HepG2 (cell line): ENCODE measurements around the gene PBX4. TPM values are rescaled to one million over a fixed set of nuclear protein-coding genes. Genes with fewer than 3 reads are reported as not detected.

Experiments
- ARID5B ChIP-seq: IDR thresholded peaks from 2 replicates; pipeline ENCODE4 v1.4.0; 2020; ENCODE audit warnings: mild to moderate bottlenecking, missing genetic modification reagents
- DBP ChIP-seq: sonication (generic); formaldehyde crosslinking; IDR thresholded peaks from 2 replicates; pipeline ENCODE4 v1.4.0; 2020; ENCODE audit warnings: missing genetic modification reagents; ENCODE audit errors: not compliant biosample characterization
- FOSL1 ChIP-seq: sonication (generic); formaldehyde crosslinking; IDR thresholded peaks from 2 replicates; pipeline ENCODE4 v1.9.0; 2021; ENCODE audit warnings: missing genetic modification reagents, borderline replicate concordance
- GABPB1 ChIP-seq: IDR thresholded peaks from 2 replicates; pipeline ENCODE4 v1.6.1; 2016; ENCODE audit warnings: mild to moderate bottlenecking, missing genetic modification reagents, moderate library complexity, missing compliant biosample characterization
- HDAC1 ChIP-seq: sonication (generic); formaldehyde crosslinking; IDR thresholded peaks from 2 replicates; pipeline ENCODE4 v1.5.1; 2020; ENCODE audit warnings: mild to moderate bottlenecking, missing genetic modification reagents
- MXD4 ChIP-seq: IDR thresholded peaks from 2 replicates; pipeline ENCODE4 v1.6.1; 2016; ENCODE audit warnings: mild to moderate bottlenecking, missing biosample characterization, missing genetic modification reagents
- MYC ChIP-seq: sonication (generic); formaldehyde crosslinking; IDR thresholded peaks from 2 replicates; pipeline ENCODE4 v1.9.0; 2021; ENCODE audit warnings: missing genetic modification reagents, borderline replicate concordance
- POLR2A ChIP-seq, 2 experiments: IDR thresholded peaks; 2 replicates each; pipeline ENCODE4 v1.6.1; 2011; ENCODE audit warnings: low read depth in 2 of 2, low read length in 2 of 2, mild to moderate bottlenecking in 1 of 2, moderate library complexity in 1 of 2; ENCODE audit not compliant: insufficient read depth in 1 of 2
- POLR2G ChIP-seq: fragments of 200-400 bp; formaldehyde crosslinking; IDR thresholded peaks from 2 replicates; pipeline ENCODE4 v1.6.1; 2018; ENCODE audit warnings: mild to moderate bottlenecking, low read depth, low read length, moderate library complexity
- RAD51 ChIP-seq: fragments of 450-650 bp; IDR thresholded peaks from 2 replicates; pipeline ENCODE4 v1.6.1; 2016; ENCODE audit warnings: borderline replicate concordance
- SPEN ChIP-seq: sonication (generic); formaldehyde crosslinking; IDR thresholded peaks from 2 replicates; pipeline ENCODE4 v1.5.1; 2020; ENCODE audit warnings: low read depth, mild to moderate bottlenecking, missing genetic modification reagents
- TAF15 ChIP-seq: fragments of 200-400 bp; formaldehyde crosslinking; IDR thresholded peaks from one replicate; pipeline ENCODE4 v1.6.1; 2018; ENCODE audit warnings: mild to moderate bottlenecking, low read depth, low read length; ENCODE audit not compliant: poor library complexity, severe bottlenecking
- ZNF230 ChIP-seq: sonication (generic); formaldehyde crosslinking; IDR thresholded peaks from 2 replicates; pipeline ENCODE4 v1.4.0; 2020; ENCODE audit warnings: mild to moderate bottlenecking, missing genetic modification reagents
- ZNF329 ChIP-seq: sonication (generic); formaldehyde crosslinking; IDR thresholded peaks from 2 replicates; pipeline ENCODE4 v1.9.0; 2021; ENCODE audit warnings: low read depth, mild to moderate bottlenecking, missing genetic modification reagents
- ZNF547 ChIP-seq: sonication (generic); formaldehyde crosslinking; IDR thresholded peaks from 2 replicates; pipeline ENCODE4 v1.5.1; 2020; ENCODE audit warnings: mild to moderate bottlenecking, missing genetic modification reagents
- ZNF558 ChIP-seq: sonication (generic); formaldehyde crosslinking; IDR thresholded peaks from 2 replicates; pipeline ENCODE4 v1.9.0; 2022; ENCODE audit warnings: mild to moderate bottlenecking, missing genetic modification reagents, borderline replicate concordance
- ZNF737 ChIP-seq: sonication (generic); formaldehyde crosslinking; IDR thresholded peaks from 2 replicates; pipeline ENCODE4 v1.5.0; 2020; ENCODE audit warnings: missing genetic modification reagents, mild to moderate bottlenecking, borderline replicate concordance
- polyA plus RNA-seq, 8 experiments: library from polyadenylated mRNA; depleted of rRNA in 3 of 8; stranded (reverse) in 7 of 8; unstranded in 1 of 8; fragments of >200 nt; fragmentation: Illumina TruSeq in 4 of 8; extraction: Trizol in 4 of 8; gene quantifications; 2 replicates each; pipeline versions ENCODE4 v1.2.1 to v1.2.3, GENCODE V29; 2011 to 2016; ENCODE audit warnings: low read depth in 4 of 8, missing spikeins in 1 of 8, mixed read lengths in 1 of 8; ENCODE audit not compliant: insufficient read depth in 1 of 8
- total RNA-seq, 5 experiments: library from RNA; depleted of rRNA; stranded (reverse); fragments of >200 nt; fragmentation: Illumina TruSeq; extraction: Trizol; gene quantifications; 2 replicates each; pipeline ENCODE4 v1.2.3, GENCODE V29; 2016; ENCODE audit warnings: low read depth in 1 of 5
- TF ChIP-seq, protein P1 (sequence below): sonication (generic); formaldehyde crosslinking; IDR thresholded peaks from 2 replicates; pipeline ENCODE4 v1.4.0; 2020; ENCODE audit warnings: missing genetic modification reagents, borderline replicate concordance
- TF ChIP-seq, protein P2 (sequence below): sonication (generic); formaldehyde crosslinking; IDR thresholded peaks from 2 replicates; pipeline ENCODE4 v1.5.0; 2020; ENCODE audit warnings: missing genetic modification reagents

PBX4 gene
- total and polyA plus RNA-seq, 2 of the 13 experiments (the other 11 are each of a cell fraction or from before 2014, with no cell fraction given): not detected

- TF ChIP-seq, protein P1, sequence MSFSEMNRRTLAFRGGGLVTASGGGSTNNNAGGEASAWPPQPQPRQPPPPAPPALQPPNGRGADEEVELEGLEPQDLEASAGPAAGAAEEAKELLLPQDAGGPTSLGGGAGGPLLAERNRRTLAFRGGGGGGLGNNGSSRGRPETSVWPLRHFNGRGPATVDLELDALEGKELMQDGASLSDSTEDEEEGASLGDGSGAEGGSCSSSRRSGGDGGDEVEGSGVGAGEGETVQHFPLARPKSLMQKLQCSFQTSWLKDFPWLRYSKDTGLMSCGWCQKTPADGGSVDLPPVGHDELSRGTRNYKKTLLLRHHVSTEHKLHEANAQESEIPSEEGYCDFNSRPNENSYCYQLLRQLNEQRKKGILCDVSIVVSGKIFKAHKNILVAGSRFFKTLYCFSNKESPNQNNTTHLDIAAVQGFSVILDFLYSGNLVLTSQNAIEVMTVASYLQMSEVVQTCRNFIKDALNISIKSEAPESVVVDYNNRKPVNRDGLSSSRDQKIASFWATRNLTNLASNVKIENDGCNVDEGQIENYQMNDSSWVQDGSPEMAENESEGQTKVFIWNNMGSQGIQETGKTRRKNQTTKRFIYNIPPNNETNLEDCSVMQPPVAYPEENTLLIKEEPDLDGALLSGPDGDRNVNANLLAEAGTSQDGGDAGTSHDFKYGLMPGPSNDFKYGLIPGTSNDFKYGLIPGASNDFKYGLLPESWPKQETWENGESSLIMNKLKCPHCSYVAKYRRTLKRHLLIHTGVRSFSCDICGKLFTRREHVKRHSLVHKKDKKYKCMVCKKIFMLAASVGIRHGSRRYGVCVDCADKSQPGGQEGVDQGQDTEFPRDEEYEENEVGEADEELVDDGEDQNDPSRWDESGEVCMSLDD: 0 out of 2 replicates have a peak, but pooled peaks have one; percentile 36
- no peak for TF ChIP-seq TAF15
- peak in 1 of 2 experiments; percentile 60; a peak in 2 of 4 replicates for TF ChIP-seq POLR2A (IDR thresholded peaks at IDR 0.05; ENCODE audit: insufficient read depth in 1 of 2, low read depth in 2 of 2, low read length in 2 of 2)
- TF ChIP-seq ZNF737 (CRISPR knock-in tag): no peak
- TF ChIP-seq HDAC1: 0 out of 2 replicates have a peak, but pooled peaks have one; percentile 48
- no peak for TF ChIP-seq ZNF329 (CRISPR knock-in tag)
- peak; percentile 16; the same call in 1 of the 2 replicates for TF ChIP-seq ZNF547
- TF ChIP-seq DBP (CRISPR knock-in tag): no peak
- TF ChIP-seq RAD51: no peak
- no peak for TF ChIP-seq ZNF558 (CRISPR knock-in tag)
- TF ChIP-seq SPEN: 0 out of 2 replicates have a peak, but pooled peaks have one; percentile 36
- no peak for TF ChIP-seq ARID5B (CRISPR knock-in tag)
- TF ChIP-seq, protein P2, sequence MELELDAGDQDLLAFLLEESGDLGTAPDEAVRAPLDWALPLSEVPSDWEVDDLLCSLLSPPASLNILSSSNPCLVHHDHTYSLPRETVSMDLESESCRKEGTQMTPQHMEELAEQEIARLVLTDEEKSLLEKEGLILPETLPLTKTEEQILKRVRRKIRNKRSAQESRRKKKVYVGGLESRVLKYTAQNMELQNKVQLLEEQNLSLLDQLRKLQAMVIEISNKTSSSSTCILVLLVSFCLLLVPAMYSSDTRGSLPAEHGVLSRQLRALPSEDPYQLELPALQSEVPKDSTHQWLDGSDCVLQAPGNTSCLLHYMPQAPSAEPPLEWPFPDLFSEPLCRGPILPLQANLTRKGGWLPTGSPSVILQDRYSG (CRISPR knock-in tag): no peak
- TF ChIP-seq POLR2G: peak; percentile 58; the same call in 1 of the 2 replicates
- TF ChIP-seq ZNF230 (CRISPR knock-in tag): 0 out of 2 replicates have a peak, but pooled peaks have one; percentile 53
- peak; percentile 63; the same call in 1 of the 2 replicates for TF ChIP-seq GABPB1 (CRISPR knock-in tag)
- TF ChIP-seq FOSL1 (CRISPR knock-in tag): no peak
- TF ChIP-seq MYC (CRISPR knock-in tag): 0 out of 2 replicates have a peak, but pooled peaks have one; percentile 14
- TF ChIP-seq MXD4 (CRISPR knock-in tag): no peak
Measured at GRCh38 chr19:19643158-19644053, 24.9 kb upstream of the PBX4 start, which contains the start of gene GMIP (continued).
